Smooth muscle cell (in vitro differentiated cells): ENCODE results near the gene RRP8. TPM values are rescaled to one million over a fixed set of nuclear protein-coding genes. Genes with fewer than 3 reads are reported as not detected.
A peak's percentile ranks its signal among the peaks of the same experiment; 100 is the strongest.

Source experiments
- DNase-seq: peaks from one replicate; lab custom pipeline; 2025; ENCODE audit not compliant: unreplicated experiment; lab: John Stamatoyannopoulos, UW
- H2AFZ ChIP-seq: fragments of 200-600 bp; sonication (generic); 2 replicates; pipeline ENCODE4 v1.6.0; 2016; ENCODE audit warnings: antibody characterized with exemption, low read depth, mild to moderate bottlenecking
- H3F3A ChIP-seq: fragments of 200-600 bp; sonication (generic); 2 replicates; pipeline ENCODE4 v1.6.0; 2017; ENCODE audit warnings: antibody characterized with exemption, low read depth
- H3K27ac ChIP-seq: fragments of 200-600 bp; sonication (generic); 2 replicates; pipeline ENCODE4 v1.5.1; 2016; ENCODE audit warnings: low read depth, mild to moderate bottlenecking
- H3K27me3 ChIP-seq: fragments of 200-600 bp; sonication (generic); 2 replicates; pipeline ENCODE4 v1.6.1; 2016; ENCODE audit warnings: low read depth, mild to moderate bottlenecking
- H3K36me3 ChIP-seq: fragments of 200-600 bp; sonication (generic); 2 replicates; pipeline ENCODE4 v1.5.1; 2016; ENCODE audit warnings: low read depth
- H3K4me1 ChIP-seq: fragments of 200-600 bp; sonication (generic); 2 replicates; pipeline ENCODE4 v1.5.1; 2016; ENCODE audit warnings: low read depth
- H3K4me2 ChIP-seq: fragments of 200-600 bp; sonication (generic); 2 replicates; pipeline ENCODE4 v1.6.0; 2016; ENCODE audit warnings: mild to moderate bottlenecking
- H3K4me3 ChIP-seq: fragments of 200-600 bp; sonication (generic); 2 replicates; pipeline ENCODE4 v1.5.1; 2016; ENCODE audit warnings: mild to moderate bottlenecking
- H3K79me2 ChIP-seq: fragments of 200-600 bp; sonication (generic); 2 replicates; pipeline ENCODE4 v1.6.0; 2016; ENCODE audit warnings: low read depth, mild to moderate bottlenecking
- H3K9ac ChIP-seq: fragments of 200-600 bp; sonication (generic); 2 replicates; pipeline ENCODE4 v1.6.0; 2016; ENCODE audit warnings: low read depth
- H3K9me3 ChIP-seq: fragments of 200-600 bp; sonication (generic); replicated peaks from 2 replicates; pipeline ENCODE4 v1.5.1; 2016; ENCODE audit warnings: low read depth
- H4K20me1 ChIP-seq: fragments of 200-600 bp; sonication (generic); 2 replicates; pipeline ENCODE4 v1.6.0; 2016; ENCODE audit warnings: low read depth
- WGBS: methylation state at CpG from one replicate; pipeline ENCODE4 v1.1.7; 2016; ENCODE audit warnings: low lambda C conversion rate; 5-methylcytosine and 5-hydroxymethylcytosine counted together
- polyA plus RNA-seq: library from polyadenylated mRNA; unstranded; fragments of >200 nt; fragmentation: Nextera tagmentation; extraction: Ambion mirVana; gene quantifications from 2 replicates; pipeline ENCODE4 v1.2.1, GENCODE V29; 2016
- total RNA-seq: library from RNA; depleted of rRNA; stranded (reverse); fragments of >200 nt; gene quantifications from 2 replicates; pipeline ENCODE4 v1.2.3, GENCODE V29; 2014
- TF ChIP-seq, protein P1 (sequence below): fragments of 200-600 bp; sonication (generic); IDR thresholded peaks from 2 replicates; pipeline ENCODE4 v1.5.1; 2017; ENCODE audit warnings: borderline replicate concordance, mild to moderate bottlenecking, antibody characterized with exemption; ENCODE audit not compliant: insufficient read depth, poor library complexity, severe bottlenecking

Gene RRP8
- total and polyA plus RNA-seq, 2 experiments from 2014 or later, result 10.2 to 24.9 TPM

DNA sequence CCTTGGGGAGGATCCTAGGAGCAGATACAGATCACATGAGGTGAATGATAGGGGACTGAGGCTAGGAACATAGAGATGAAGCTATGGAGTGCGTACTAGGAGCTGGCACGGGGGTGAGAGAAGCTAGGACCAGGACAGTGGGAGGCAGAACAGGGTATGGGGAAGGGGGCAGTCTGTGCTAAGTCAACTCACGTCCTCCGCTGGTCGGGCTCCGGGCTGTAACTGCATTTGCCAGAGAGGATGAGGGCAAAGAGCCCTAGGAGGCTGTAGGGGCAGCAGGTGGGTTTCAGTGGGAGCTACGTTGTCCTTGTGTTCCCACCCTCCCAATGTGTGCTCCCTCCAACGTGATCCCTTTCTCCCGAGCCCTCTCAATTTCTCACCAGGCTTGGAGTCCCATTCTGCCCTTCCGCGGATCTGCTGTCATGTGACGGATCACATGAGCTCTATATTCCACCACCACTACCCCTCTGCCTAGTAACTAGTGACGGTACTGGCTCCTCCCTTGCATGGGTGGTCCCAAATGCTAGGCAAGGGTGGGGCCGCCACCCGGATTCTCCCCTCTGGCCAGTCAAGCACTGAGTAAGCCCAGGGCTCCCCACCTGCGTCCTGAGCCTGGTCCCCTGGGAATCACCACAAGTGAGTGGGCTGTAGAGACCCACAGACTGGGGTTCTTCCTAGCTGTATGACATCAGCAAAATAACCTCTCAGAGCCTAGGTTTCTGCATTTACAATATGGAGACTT lies 15.8 kb upstream of the RRP8 start, which contains the start of gene TPP1:
Gene TPP1, minus strand, starts transcription at position 419 of the 742 bp plus-strand sequence. Its CDS starts 22 bp downstream, at position 397.
- peak within 1 kb of the TSS; percentile 74 for H3K27ac ChIP-seq
- H3K27me3 ChIP-seq, result no peaks in the 10 kb centered on the region
- peaks cover 13% of the 10 kb centered on the region for H3K4me1 ChIP-seq
- peak within 1 kb of the TSS; percentile 92 for H3K9ac ChIP-seq
- WGBS, result under 1% methylated on average over 16 of the region's 16 CpGs
- peak within 1 kb of the TSS; percentile 98 for H3K4me2 ChIP-seq
- no peaks in the 10 kb centered on the region for H3K36me3 ChIP-seq
- TF ChIP-seq, protein P1, sequence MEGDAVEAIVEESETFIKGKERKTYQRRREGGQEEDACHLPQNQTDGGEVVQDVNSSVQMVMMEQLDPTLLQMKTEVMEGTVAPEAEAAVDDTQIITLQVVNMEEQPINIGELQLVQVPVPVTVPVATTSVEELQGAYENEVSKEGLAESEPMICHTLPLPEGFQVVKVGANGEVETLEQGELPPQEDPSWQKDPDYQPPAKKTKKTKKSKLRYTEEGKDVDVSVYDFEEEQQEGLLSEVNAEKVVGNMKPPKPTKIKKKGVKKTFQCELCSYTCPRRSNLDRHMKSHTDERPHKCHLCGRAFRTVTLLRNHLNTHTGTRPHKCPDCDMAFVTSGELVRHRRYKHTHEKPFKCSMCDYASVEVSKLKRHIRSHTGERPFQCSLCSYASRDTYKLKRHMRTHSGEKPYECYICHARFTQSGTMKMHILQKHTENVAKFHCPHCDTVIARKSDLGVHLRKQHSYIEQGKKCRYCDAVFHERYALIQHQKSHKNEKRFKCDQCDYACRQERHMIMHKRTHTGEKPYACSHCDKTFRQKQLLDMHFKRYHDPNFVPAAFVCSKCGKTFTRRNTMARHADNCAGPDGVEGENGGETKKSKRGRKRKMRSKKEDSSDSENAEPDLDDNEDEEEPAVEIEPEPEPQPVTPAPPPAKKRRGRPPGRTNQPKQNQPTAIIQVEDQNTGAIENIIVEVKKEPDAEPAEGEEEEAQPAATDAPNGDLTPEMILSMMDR, result no peak
- no peaks in the 10 kb centered on the region for H3K79me2 ChIP-seq
- H2AFZ ChIP-seq, result peak within 1 kb of the TSS; percentile 81
- no peaks in the 10 kb centered on the region for H3K9me3 ChIP-seq
- H3F3A ChIP-seq, result peaks cover 6% of the 10 kb centered on the region
- H3K4me3 ChIP-seq, result peak within 1 kb of the TSS; percentile 80
- H4K20me1 ChIP-seq, result no peaks in the 10 kb centered on the region
- peak; percentile 66 for DNase-seq

DNA sequence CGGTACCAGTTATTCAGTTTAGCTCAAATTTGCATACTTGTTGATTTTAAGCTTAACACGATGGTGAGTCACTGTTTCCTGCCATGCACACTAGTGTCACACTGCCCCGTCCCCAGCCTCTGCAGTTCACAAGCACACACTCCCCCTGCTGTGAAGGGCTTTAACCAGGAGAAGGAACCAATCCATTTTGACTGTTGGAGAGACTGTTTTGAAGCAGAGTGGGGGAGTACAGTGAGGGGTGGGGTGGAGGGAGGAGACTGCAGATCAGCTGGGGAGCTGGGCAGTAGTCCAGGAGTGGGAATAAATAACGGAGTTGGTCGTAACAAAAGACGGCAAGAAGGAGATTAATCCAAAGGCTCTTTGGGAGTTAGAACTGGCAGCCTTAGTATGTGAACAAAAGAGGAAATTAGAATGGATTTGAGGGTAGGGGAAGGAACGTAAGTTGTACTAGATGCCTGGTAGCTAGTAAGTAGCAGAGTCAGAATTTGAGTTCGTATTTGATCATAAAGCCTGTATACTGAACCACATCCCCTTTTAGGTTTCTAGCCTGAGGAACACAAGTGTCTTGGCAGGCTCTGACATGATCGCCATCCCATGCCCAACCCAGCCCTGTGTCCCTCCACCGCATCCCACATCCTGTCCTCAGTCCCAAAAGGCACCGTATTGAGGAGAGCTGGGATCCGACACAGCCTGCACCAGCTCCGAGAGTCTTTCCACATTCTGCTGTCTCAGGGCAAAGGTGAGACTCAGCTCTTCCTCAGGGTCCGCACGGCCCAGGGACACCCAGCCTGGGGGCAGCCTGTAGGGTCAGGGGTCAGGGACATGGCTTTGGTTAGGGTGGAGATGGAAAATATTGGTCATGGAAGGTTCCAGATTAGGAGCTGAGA lies 14.9 kb upstream of the RRP8 start:
- TF ChIP-seq, protein P1, result no peak
- peak overlapping the region; percentile 92 for H3K9ac ChIP-seq
- no peaks in the 10 kb centered on the region for H3K9me3 ChIP-seq
- DNase-seq, result peak; percentile 21
- H3F3A ChIP-seq, result peaks cover 12% of the 10 kb centered on the region
- no peaks in the 10 kb centered on the region for H3K79me2 ChIP-seq
- peaks cover 13% of the 10 kb centered on the region for H3K4me1 ChIP-seq
- H3K27ac ChIP-seq, result peak overlapping the region; percentile 74
- no peaks in the 10 kb centered on the region for H3K36me3 ChIP-seq
- WGBS, result 42% methylated on average over 15 of the region's 15 CpGs
- H3K4me2 ChIP-seq, result peak overlapping the region; percentile 98
- no peaks in the 10 kb centered on the region for H3K27me3 ChIP-seq
- H4K20me1 ChIP-seq, result no peaks in the 10 kb centered on the region
- H3K4me3 ChIP-seq, result peak overlapping the region; percentile 80
- peak overlapping the region; percentile 81 for H2AFZ ChIP-seq

DNA sequence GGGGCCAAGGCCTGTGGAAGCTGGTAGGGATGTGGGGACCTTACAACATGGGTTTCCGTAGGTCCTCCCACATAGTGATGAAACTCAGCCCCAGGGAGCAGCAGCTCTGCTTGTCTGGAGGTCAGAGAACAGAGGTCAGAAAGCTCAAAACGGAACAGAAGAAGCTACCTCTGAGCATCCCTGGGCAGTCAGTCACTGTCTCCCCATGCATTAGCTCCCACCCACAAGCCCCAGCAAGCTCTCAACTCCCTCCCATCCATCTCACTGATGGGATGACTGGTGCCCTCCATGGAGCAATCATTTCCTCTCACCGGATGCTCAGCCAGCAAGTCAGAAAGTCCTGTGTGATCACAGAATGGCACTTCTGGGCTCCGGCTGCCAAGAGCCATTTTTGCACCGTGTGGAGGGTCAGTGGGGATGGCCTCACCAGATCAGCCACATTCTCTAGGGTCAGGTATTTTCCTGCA lies 13.9 kb upstream of the RRP8 start:
- no peak for DNase-seq
- Histone ChIP-seq H3K79me2 (no peaks in the 10 kb centered on the region), H3K4me2 (peak overlapping the region; percentile 98), H3K4me1 (peaks cover 19% of the 10 kb centered on the region), H3K27me3 (no peaks in the 10 kb centered on the region), H3K4me3 (no peak overlapping the region), H2AFZ (no peak overlapping the region), H3K9me3 (no peaks in the 10 kb centered on the region), H3K27ac (peak overlapping the region; percentile 74), H3F3A (peaks cover 22% of the 10 kb centered on the region), H3K9ac (no peak overlapping the region), H3K36me3 (no peaks in the 10 kb centered on the region), H4K20me1 (no peaks in the 10 kb centered on the region)
- TF ChIP-seq, protein P1, result no peak
- 94% methylated on average over 5 of the region's 5 CpGs for WGBS
